ENCODE results near the gene ALDH1L1. TPM values are rescaled to one million over a fixed set of nuclear protein-coding genes. Genes with fewer than 3 reads are reported as not detected.
"Not testable (repeated sequence)": the region's sequence is repeated elsewhere in the genome, so short reads cannot be mapped to it uniquely, and the experiment has no call there.

The ALDH1L1 gene
- total RNA-seq, 1 experiment from 2014 or later = 1.2 TPM

DNA sequence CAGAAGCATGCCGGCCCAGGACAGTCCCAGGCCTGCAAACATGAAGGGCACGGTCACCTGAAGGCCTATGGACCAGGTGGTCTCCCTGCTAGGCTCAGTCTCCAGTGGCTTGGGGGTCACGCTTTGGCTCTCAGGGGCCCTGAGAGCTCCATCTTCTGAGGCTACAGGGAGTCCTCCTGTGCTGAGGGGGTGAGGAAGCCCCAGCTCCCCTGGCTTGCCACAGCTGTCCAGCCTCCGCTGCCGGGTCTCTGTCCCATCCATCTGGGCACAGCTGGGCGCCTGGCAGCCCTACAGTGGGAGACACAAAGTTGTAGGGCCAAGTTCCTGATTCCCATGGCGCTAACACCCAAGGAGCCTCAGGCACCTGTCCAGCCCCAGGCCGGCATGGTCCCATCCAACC, 112.4 kb downstream of the ALDH1L1 start (continued):
- TF ChIP-seq ZNF219 (CRISPR knock-in tag; IDR thresholded peaks at IDR 0.05; ENCODE audit: borderline replicate concordance) (no peak), FOXK1 (CRISPR knock-in tag; IDR thresholded peaks at IDR 0.05) (no peak)

DNA sequence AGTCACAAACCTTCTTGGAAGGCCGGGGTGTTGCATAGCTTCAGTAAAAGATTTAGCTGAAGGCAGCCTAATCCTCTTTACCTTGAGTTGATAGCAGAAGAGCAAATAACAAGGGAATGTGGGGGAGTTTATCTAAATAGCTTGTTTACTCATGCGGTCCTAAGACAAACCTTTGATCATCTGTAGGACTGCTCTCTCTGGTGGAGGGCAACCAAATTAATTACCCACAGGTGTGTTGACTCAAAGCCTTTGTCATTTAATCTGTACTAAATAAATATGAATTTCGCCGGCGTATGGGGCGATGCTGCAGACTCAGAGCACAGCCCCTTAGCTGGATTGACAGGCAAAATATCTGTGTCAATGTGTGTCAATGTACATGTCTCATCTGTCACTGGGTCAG, 113.7 kb downstream of the ALDH1L1 start:
- ATAC-seq; DNase-seq (ENCODE audit: low spot score); H3K9me3 Mint-ChIP-seq; CTCF ChIA-PET; POLR2A ChIA-PET; H3K4me1 Mint-ChIP-seq; H3K27me3 Mint-ChIP-seq (ENCODE audit: low read depth); H3K36me3 Mint-ChIP-seq; H3K4me3 Mint-ChIP-seq; H3K27ac Mint-ChIP-seq: not testable (repeated sequence)

GRCh38 chr3:126065876-126066275, 114.5 kb downstream of the ALDH1L1 start:
- peaks cover 8% of the 10 kb centered on the region; the same call in 1 of the 2 replicates for H3K4me1 Mint-ChIP-seq
- no peaks in the 10 kb centered on the region; the same call in 1 of the 2 replicates for H3K27me3 Mint-ChIP-seq (ENCODE audit: low read depth)
- H3K9me3 Mint-ChIP-seq = no peaks in the 10 kb centered on the region
- ATAC-seq = no peak
- peaks cover 5% of the 10 kb centered on the region for H3K36me3 Mint-ChIP-seq
- TF ChIP-seq NFYB (CRISPR knock-in tag; conservative IDR thresholded peaks at IDR 0.05; ENCODE audit: low read depth) (no peak), IRF2 (CRISPR knock-in tag; IDR thresholded peaks at IDR 0.05; ENCODE audit: borderline replicate concordance, low read depth) (no peak), NR2C2 (CRISPR knock-in tag; IDR thresholded peaks at IDR 0.05) (no peak), TCF7 (CRISPR knock-in tag; IDR thresholded peaks at IDR 0.05; ENCODE audit: low read depth) (no peak), EMX1 (CRISPR knock-in tag; IDR thresholded peaks at IDR 0.05) (no peak), USF2 (CRISPR knock-in tag; IDR thresholded peaks at IDR 0.05) (no peak), NR3C1 (CRISPR knock-in tag; conservative IDR thresholded peaks at IDR 0.05; ENCODE audit: low read depth) (no peak)
- TF ChIP-seq, protein P1, sequence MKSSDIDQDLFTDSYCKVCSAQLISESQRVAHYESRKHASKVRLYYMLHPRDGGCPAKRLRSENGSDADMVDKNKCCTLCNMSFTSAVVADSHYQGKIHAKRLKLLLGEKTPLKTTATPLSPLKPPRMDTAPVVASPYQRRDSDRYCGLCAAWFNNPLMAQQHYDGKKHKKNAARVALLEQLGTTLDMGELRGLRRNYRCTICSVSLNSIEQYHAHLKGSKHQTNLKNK (CRISPR knock-in tag; IDR thresholded peaks at IDR 0.05) = no peak
- TF ChIP-seq, protein P2, sequence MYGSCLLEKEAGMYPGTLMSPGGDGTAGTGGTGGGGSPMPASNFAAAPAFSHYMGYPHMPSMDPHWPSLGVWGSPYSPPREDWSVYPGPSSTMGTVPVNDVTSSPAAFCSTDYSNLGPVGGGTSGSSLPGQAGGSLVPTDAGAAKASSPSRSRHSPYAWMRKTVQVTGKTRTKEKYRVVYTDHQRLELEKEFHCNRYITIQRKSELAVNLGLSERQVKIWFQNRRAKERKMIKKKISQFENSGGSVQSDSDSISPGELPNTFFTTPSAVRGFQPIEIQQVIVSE (CRISPR knock-in tag; IDR thresholded peaks at IDR 0.05; ENCODE audit: borderline replicate concordance) = no peak
- TF ChIP-seq, protein P3, sequence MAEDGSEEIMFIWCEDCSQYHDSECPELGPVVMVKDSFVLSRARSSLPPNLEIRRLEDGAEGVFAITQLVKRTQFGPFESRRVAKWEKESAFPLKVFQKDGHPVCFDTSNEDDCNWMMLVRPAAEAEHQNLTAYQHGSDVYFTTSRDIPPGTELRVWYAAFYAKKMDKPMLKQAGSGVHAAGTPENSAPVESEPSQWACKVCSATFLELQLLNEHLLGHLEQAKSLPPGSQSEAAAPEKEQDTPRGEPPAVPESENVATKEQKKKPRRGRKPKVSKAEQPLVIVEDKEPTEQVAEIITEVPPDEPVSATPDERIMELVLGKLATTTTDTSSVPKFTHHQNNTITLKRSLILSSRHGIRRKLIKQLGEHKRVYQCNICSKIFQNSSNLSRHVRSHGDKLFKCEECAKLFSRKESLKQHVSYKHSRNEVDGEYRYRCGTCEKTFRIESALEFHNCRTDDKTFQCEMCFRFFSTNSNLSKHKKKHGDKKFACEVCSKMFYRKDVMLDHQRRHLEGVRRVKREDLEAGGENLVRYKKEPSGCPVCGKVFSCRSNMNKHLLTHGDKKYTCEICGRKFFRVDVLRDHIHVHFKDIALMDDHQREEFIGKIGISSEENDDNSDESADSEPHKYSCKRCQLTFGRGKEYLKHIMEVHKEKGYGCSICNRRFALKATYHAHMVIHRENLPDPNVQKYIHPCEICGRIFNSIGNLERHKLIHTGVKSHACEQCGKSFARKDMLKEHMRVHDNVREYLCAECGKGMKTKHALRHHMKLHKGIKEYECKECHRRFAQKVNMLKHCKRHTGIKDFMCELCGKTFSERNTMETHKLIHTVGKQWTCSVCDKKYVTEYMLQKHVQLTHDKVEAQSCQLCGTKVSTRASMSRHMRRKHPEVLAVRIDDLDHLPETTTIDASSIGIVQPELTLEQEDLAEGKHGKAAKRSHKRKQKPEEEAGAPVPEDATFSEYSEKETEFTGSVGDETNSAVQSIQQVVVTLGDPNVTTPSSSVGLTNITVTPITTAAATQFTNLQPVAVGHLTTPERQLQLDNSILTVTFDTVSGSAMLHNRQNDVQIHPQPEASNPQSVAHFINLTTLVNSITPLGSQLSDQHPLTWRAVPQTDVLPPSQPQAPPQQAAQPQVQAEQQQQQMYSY (CRISPR knock-in tag; IDR thresholded peaks at IDR 0.05) = no peak
- H3K27ac Mint-ChIP-seq = no peak overlapping the region
- H3K4me3 Mint-ChIP-seq = no peak overlapping the region
- ChIA-PET POLR2A (no interaction called here), CTCF (no interaction called here)
- DNase-seq (ENCODE audit: low spot score) = no peak

DNA sequence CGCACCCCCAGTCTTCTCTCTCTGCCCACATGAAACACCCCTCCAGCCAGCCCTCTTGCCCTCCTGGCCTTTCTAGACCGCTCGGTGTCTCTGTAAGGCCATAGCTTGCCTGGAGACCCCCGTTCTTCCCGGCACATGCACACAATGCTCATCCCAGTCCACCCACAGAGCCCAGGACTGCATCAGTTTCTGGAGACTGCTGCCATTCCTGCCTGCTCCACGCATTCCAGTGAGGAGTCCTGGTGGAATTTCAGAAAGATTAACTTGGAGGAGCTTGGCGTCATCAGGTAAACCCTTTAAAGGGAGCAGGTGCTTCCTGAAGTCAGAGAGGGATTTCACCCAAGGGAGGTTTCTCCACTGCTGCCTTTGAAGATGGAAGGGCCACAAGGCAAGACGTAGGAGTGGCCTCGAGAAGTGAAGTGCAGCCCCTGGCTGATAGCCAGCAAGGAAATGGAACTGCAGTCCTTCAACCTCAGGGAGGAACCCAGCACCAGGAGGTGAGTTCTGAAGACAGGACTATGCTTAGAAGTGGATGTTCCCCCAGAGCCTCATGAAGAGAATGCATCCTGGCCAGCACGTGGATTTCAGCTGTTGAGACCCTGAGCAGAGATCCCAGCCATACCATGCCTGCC, 115.6 kb downstream of the ALDH1L1 start:
- DNase-seq (ENCODE audit: low spot score) (no peak), ATAC-seq (no peak)
- H3K27me3 Mint-ChIP-seq (ENCODE audit: low read depth) = no peaks in the 10 kb centered on the region; the same call in 1 of the 2 replicates
- no peaks in the 10 kb centered on the region for H3K9me3 Mint-ChIP-seq
- H3K27ac Mint-ChIP-seq = no peak overlapping the region
- H3K4me1 Mint-ChIP-seq = peaks cover 8% of the 10 kb centered on the region; the same call in 1 of the 2 replicates
- no peak overlapping the region for H3K4me3 Mint-ChIP-seq
- TF ChIP-seq FOXK1 (CRISPR knock-in tag; IDR thresholded peaks at IDR 0.05) (no peak), CREM (CRISPR knock-in tag; IDR thresholded peaks at IDR 0.05) (no peak), GRHL2 (CRISPR knock-in tag; IDR thresholded peaks at IDR 0.05; ENCODE audit: insufficient replicate concordance, severe bottlenecking) (no peak), IRF2 (CRISPR knock-in tag; IDR thresholded peaks at IDR 0.05; ENCODE audit: borderline replicate concordance, low read depth) (no peak), NFATC4 (CRISPR knock-in tag; IDR thresholded peaks at IDR 0.05) (no peak)
- H3K36me3 Mint-ChIP-seq = peaks cover 5% of the 10 kb centered on the region
- ChIA-PET POLR2A (no interaction called here), CTCF (no interaction called here)
